NCI-H524 (cell line): Measurements from ENCODE around the gene AXL.
"Not testable (repeated sequence)": the region's sequence is repeated elsewhere in the genome, so short reads cannot be mapped to it uniquely, and the experiment has no call there.

Source experiments
- DNase-seq, 2 experiments: peaks; one replicate each; lab custom pipeline; 2025; lab: John Stamatoyannopoulos, UW

Gene AXL

GRCh38 chr19:41206926-41207750, 11.9 kb upstream of the AXL start:
- DNase-seq, result no peak

DNA sequence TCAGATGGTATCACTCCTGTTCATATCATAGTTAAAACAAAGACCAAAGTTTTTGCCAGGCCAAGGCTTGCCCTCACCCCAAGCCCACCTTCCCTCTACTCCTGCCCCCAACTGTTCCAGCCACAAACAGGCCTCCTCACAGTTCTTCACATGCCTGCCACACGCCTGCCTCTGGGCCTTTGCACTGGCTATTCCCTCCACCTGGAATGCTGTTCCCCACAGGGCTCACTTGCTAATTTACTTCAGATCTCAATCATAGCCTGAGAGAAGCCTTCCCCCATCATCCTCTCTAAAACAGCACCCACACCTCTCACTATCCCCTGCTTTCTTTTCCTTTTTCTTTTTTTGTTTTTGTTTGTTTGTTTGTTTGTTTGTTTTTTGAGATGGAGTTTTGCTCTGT, 4.9 kb upstream of the AXL start:
- DNase-seq, result no peak

- DNase-seq, result no peak
Observed at GRCh38 chr19:41217741-41218140, 1.3 kb upstream of the AXL start.

DNA sequence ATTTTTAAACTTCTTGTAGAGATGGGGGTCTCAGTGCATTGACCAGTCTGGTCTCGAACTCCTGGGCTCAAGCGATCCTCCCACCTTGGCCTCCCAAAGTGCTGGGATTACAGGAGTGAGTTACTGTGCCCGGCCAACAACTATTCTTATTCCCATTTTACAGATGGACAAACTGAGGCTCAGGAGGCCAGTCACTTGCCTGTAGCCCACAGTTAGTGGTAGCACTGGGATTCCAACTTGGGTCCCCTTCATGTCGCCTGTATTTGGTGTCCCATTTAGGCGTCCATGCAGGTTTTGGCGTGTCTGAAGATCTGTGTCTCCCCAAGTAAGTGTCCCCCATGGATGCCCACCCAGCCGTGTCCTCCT, 791 bp upstream of the AXL start:
- DNase-seq, result no peak

DNA sequence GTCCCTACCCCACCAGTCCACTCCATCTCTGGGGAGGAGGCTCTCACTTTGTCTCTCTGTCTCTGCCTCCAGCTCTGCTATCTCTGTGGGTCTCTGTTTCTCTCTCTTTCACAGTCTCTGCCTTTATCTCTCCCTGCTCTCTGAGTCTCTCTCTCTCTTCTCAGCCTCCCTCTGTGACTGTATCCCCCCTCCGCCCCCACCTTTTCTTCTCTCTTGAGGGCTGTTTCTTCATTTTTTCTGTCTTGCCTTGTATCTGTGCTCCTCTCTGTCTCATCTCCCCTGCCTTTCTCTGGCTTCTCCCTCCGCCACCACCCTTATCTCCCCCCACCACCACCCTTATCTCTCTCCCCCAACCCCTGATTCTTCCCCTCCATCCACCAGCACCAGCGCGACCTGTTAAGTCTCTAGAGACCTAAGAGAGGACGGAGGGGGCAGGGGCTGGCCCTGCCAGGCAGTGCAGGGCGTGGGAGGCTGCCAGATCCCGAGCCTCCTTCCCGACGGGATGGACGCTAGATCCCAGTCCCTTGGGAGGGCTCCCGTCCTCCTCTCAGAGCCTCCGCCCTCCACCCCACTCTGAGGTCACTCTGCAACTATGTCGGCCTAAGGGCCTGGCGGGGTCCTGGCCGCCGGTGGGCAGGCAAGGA, 1.0 kb downstream of the AXL start:
- no peak for DNase-seq

- DNase-seq, result no peak
Observed at GRCh38 chr19:41220811-41221210, 1.8 kb downstream of the AXL start.

- DNase-seq, result no peak
Observed at GRCh38 chr19:41221514-41222205, 2.6 kb downstream of the AXL start.

- no peak for DNase-seq
Observed at GRCh38 chr19:41222240-41222639, 3.2 kb downstream of the AXL start.

DNA sequence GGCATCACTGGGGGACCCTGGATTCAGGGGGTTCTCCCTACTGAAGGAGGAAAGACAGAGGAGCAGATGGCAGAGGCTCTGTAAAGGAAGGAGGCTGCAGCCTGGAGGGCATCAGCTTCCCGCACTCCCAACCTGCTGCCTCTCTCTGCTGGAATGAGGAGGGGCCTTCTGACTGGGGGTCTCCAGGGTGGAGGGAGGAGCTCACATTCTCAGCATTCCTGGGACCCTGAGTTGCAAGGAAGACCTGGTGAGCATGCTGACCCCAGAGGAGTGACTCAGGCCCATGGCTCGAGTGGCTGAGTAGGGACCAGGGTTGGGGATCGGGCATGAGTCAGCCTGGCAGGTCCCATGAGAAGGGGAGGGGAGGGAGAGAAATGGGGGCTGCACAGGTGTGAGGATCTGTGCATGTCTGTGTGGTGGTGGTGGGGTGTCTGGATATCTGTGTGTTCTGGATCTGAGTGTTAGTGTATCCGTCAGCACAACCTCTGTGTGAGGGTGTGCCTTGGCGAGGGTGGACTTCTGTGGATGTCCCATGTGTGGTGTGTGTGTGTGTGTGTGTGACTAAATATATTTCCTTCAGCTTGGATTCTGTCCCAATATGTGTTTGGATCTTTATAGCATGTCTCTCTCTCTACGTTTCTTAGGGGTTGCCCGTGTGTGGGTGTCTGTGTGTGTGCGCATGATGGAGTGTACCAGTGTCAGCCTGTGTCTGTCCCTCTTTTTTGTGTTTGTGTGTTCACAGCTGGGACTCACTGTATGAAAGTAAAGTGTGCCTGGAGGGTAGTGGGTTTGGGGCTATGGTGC, 4.6 kb downstream of the AXL start:
- DNase-seq, result no peak

GRCh38 chr19:41224632-41225031, 5.6 kb downstream of the AXL start:
- DNase-seq, result no peak

DNA sequence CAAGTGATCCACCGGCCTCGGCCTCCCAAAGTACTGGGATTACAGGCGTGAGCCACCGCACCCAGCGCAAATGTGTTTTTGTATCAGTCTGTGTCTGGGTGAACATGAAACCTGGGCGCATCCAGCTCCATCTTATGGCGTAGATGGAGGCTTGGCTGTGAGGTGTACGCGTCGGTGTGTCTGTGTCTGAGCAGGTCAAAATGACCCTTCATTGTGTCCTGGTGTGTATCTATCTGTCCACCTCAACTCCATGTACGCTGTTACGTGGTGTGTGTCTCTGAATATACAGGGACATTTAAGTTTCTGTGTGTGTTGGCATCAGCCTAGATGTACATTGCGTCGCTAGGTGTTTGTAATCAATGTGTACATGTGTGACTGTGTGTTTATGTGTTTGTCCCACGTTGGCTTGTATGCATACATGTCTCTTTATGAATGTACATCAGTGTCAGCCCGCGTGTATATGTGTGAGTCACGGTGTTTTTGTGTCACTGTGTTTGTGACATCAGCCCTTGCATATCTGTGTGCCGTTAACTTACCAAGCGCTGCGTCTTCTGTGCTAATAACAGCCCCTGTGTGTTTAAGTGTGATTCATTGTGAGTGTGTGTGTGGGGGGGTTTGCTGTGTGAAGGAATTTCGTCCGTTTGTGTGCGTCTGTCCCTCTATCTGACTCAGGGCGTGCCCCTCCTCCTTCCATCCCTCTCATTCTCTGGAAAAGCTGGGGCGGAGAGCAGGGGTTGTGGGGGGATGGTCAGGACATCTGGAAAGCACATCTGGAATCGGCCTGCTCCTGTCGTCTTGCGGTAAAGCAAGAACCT, 6.4 kb downstream of the AXL start:
- DNase-seq, result no peak

GRCh38 chr19:41226053-41226873, 7.2 kb downstream of the AXL start:
- DNase-seq, result no peak

- no peak for DNase-seq
Observed at GRCh38 chr19:41226874-41227390, 7.9 kb downstream of the AXL start.

DNA sequence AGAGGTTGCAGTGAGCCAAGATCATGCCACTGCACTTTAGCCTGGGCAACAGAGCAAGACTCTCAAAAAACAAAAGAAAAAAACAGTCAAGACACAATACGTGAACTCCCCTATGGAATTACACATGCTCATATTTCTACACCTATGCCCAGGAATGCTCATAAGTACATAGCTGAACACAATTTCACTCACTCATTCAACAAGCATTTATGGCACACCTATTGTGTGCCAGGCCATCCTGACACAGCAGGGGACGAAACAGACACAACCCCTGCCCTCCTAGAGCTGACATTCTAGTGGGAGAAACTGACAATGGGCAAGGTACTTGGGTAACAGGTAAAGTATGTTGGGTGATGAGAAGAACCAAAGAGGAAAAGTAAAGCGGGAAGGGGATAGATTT, 9.5 kb downstream of the AXL start:
- DNase-seq, result no peak

GRCh38 chr19:41229338-41229737, 10.3 kb downstream of the AXL start:
- not testable (repeated sequence) for DNase-seq

DNA sequence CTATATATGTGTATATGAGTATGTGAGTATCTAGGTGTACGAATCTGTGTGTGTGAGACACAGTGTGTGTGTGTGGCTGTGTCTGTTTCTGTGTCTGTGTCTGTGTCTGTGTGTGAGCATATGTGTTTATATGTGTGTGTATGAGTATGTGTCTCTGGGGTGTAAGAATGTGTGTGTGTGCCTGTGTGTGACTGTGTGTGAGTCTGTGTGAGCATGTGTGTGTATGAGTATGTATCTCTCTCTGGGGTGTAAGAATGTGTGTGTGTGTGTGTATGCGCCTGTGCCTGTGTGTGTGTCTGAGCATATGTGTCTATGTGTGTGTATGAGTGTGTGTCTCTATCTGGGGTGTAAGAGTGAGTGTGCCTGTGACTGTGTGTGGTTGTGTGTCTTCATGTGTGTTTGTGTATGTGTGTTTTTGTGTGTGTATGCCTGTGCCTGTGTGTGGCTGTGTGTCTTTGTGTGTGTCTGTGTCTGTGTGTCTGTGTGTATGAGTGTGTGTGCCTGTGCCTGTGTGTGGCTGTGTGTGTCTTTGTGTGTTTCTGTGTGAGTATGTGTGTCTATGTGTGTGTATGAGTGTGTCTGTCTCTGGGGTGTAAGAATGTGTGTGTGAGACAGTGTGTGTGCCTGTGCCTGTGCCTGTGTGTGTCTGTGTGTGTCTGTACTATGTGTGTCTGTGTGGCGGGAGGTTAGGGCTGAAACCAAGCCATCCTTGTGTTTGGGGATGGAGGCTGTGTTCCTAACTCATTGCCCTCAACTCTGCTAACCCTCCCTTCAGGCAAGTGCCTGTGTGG, 11.2 kb downstream of the AXL start:
- no peak for DNase-seq

GRCh38 chr19:41232686-41233085, 13.7 kb downstream of the AXL start:
- no peak for DNase-seq

GRCh38 chr19:41233748-41234240, 14.8 kb downstream of the AXL start:
- no peak for DNase-seq

- DNase-seq, result no peak
Observed at GRCh38 chr19:41234512-41235168, 15.6 kb downstream of the AXL start.
